Effector memory CD4-positive, alpha-beta T cell (primary cell): ENCODE data around the gene OSBPL1A.

Experiments used
- DNase-seq, 3 donors: peaks; one replicate each; pipeline ENCODE4 v3.0.0-alpha.2; 2020
- H3K27ac ChIP-seq: 2 replicates; pipeline ENCODE4 v1.7.0; 2013; ENCODE audit warnings: mild to moderate bottlenecking, low read length, moderate library complexity; ENCODE audit not compliant: insufficient read depth, poor library complexity, severe bottlenecking
- H3K27me3 ChIP-seq: replicated peaks from 2 replicates; pipeline ENCODE4 v1.7.0; 2013; ENCODE audit warnings: mild to moderate bottlenecking, low read length; ENCODE audit not compliant: insufficient read depth, control insufficient read depth, poor library complexity, severe bottlenecking
- H3K36me3 ChIP-seq: 2 replicates; pipeline ENCODE4 v1.7.0; 2013; ENCODE audit warnings: mild to moderate bottlenecking, low read length, moderate library complexity; ENCODE audit not compliant: control insufficient read depth, insufficient read depth
- H3K4me1 ChIP-seq: 2 replicates; pipeline ENCODE4 v1.7.0; 2013; ENCODE audit warnings: low read length, mild to moderate bottlenecking; ENCODE audit not compliant: control insufficient read depth, insufficient read depth, poor library complexity, severe bottlenecking
- H3K4me3 ChIP-seq: 2 replicates; pipeline ENCODE4 v1.7.0; 2013; ENCODE audit warnings: low read length, low read depth, mild to moderate bottlenecking; ENCODE audit not compliant: insufficient read depth, poor library complexity, severe bottlenecking
- H3K9me3 ChIP-seq: 2 replicates; pipeline ENCODE4 v1.7.0; 2013; ENCODE audit warnings: mild to moderate bottlenecking, low read length, moderate library complexity; ENCODE audit not compliant: control insufficient read depth

The OSBPL1A gene

DNA sequence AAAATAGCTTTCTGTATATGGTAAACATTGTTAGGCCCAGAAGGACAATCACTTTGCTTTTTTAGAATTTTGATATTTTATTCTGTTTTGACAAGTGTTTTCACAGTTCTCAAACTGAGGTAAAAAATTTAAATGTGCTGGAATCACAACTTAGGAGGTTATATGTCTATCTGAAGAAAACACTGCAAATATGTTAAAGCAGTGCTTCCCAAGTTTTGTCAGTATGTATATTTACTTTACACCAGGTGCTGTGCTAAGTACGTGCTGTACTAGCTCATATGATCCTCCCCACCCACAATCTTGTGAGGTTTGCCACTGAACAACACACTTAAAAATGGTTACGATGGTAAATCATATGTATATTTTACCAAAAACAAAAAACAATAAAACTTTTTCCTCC is 134.6 kb downstream of the OSBPL1A start:
- no peaks in the 10 kb centered on the region for H3K4me1 ChIP-seq
- no peak overlapping the region for H3K27ac ChIP-seq
- no peaks in the 10 kb centered on the region for H3K9me3 ChIP-seq
- no peaks in the 10 kb centered on the region for H3K27me3 ChIP-seq
- no peak for DNase-seq
- no peaks in the 10 kb centered on the region for H3K36me3 ChIP-seq
- H3K4me3 ChIP-seq = no peak overlapping the region

DNA sequence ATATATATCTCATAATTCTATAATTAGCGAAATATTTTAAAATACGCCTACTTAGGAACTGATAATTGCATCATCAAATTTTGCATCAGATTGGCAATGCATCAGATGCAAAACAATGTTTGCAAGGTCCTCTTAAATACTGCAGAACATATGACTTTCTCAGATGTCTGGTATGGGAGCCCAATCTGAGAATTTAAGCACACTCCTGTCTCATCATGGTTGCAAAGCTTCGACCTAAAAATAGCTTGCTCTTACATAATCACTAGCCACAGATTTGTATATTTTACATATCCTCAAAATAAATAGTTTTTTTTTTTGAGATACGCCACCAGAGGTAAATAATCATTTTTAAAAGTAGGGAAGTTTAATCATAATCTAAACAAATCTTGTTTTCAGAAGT is 135.5 kb downstream of the OSBPL1A start:
- Histone ChIP-seq H3K27me3 (no peaks in the 10 kb centered on the region), H3K27ac (no peak overlapping the region), H3K4me1 (no peaks in the 10 kb centered on the region), H3K36me3 (no peaks in the 10 kb centered on the region), H3K4me3 (no peak overlapping the region), H3K9me3 (no peaks in the 10 kb centered on the region)
- DNase-seq = no peak

DNA sequence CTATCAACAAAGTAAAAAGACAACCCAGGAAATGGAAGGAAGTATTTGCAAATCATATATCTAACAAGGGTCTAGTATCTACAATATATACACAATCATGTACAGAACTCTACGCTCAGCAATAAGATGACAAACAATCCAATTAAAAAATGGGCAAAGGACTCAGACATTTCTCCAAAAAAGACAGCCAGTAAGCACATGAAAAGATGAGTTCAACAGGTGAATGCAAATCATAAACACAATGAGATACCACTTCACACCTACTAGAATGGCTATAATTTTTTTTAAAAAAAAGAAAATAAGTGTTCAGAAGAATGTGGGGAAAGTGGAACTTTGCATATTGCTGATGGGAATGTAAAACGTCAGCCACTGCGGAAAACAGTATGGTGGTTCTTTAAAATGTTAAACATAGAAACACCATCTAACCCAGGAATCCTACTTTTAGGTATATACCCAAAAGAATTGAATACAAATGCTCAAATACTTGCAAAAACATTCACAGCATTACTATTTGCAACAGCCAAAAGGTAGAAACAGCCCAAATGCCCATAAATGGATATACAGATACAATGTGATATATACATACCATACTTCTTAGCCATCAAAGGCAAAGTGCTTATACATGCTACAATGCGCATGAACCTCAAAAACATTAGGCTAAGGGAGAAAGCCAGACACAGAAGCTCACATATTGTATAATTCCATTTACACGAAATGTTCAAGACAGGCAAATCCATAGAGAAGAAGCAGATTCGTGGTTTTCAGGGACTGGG is 137.6 kb downstream of the OSBPL1A start:
- Histone ChIP-seq H3K27me3 (no peaks in the 10 kb centered on the region), H3K9me3 (no peaks in the 10 kb centered on the region), H3K4me3 (no peak overlapping the region), H3K4me1 (no peaks in the 10 kb centered on the region), H3K27ac (no peak overlapping the region), H3K36me3 (no peaks in the 10 kb centered on the region)
- no peak for DNase-seq

- H3K36me3 ChIP-seq = no peaks in the 10 kb centered on the region
- H3K4me1 ChIP-seq = no peaks in the 10 kb centered on the region
- H3K9me3 ChIP-seq = no peaks in the 10 kb centered on the region
- no peak overlapping the region for H3K4me3 ChIP-seq
- H3K27ac ChIP-seq = no peak overlapping the region
- no peak for DNase-seq
- no peaks in the 10 kb centered on the region for H3K27me3 ChIP-seq
Observed at GRCh38 chr18:24254071-24254470, 143.6 kb downstream of the OSBPL1A start.

DNA sequence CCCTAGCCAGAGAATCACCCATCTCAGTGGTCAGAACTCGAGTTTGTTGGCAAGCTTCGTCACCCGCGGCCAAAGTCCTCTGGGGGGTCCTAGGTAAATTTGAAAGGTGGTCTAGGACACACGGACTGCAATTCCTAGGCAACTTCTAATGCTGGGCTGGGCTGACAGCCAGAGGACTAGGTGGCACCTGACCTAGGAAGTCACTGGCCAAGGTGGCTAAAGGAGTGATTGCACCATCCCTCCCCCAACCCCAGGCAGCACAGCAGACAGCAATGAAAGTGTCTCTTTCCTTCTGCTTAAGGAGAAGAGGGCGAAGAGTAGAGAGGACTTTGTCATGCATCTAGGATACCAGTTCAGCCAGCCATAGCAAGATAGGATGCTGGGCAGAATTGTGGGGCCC is 147.9 kb downstream of the OSBPL1A start:
- no peak overlapping the region for H3K27ac ChIP-seq
- H3K27me3 ChIP-seq = no peaks in the 10 kb centered on the region
- H3K4me1 ChIP-seq = no peaks in the 10 kb centered on the region
- DNase-seq = no peak
- H3K36me3 ChIP-seq = no peaks in the 10 kb centered on the region
- H3K4me3 ChIP-seq = no peak overlapping the region
- no peaks in the 10 kb centered on the region for H3K9me3 ChIP-seq

DNA sequence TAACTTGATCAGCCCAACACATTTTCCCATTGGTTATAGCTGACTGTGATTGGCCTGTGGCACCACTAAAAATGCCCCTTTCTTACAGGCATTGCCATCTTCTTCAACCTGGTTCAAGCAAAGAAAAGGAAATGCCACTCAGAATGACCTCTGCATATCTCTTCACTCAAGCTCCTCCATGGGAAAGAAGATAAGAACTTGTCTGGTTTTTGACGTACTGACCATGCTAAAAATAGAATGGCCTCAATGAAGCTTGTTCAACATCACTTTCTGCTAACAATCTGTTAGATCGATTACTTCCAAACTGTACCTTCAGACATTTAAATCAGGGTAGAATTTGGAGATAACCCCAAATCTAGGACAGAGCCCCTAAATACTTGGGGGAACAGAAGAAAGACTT is 149.3 kb downstream of the OSBPL1A start:
- H3K9me3 ChIP-seq = no peaks in the 10 kb centered on the region
- no peak overlapping the region for H3K4me3 ChIP-seq
- no peaks in the 10 kb centered on the region for H3K36me3 ChIP-seq

DNA sequence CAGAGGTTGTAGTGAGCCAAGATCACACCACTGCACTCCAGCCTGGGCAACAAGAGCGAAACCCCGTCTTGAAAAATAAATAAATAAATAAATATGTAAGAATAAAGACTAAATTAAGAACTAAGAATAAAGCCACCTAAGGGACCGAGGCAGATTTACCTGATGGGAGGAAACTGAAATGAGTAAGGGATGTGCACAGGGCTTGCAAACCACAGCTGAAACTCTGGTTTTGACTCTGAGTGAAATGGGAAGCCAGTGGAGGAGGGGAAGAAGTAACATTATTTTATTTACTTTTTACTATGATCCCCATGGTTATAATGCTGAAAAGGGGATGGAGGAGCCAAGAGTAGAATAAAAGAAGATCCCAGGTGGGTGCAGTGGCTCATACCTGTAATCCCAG is 151.5 kb downstream of the OSBPL1A start:
- no peaks in the 10 kb centered on the region for H3K36me3 ChIP-seq
- no peaks in the 10 kb centered on the region for H3K4me1 ChIP-seq
- H3K4me3 ChIP-seq = no peak overlapping the region
- H3K27me3 ChIP-seq = no peaks in the 10 kb centered on the region
- no peaks in the 10 kb centered on the region for H3K9me3 ChIP-seq
- H3K27ac ChIP-seq = no peak overlapping the region
- DNase-seq = no peak

More for the DNA sequence above, 149.3 kb downstream of the OSBPL1A start:
- Histone ChIP-seq H3K4me1 (no peaks in the 10 kb centered on the region), H3K27ac (no peak overlapping the region), H3K27me3 (no peaks in the 10 kb centered on the region)
- DNase-seq = no peak

DNA sequence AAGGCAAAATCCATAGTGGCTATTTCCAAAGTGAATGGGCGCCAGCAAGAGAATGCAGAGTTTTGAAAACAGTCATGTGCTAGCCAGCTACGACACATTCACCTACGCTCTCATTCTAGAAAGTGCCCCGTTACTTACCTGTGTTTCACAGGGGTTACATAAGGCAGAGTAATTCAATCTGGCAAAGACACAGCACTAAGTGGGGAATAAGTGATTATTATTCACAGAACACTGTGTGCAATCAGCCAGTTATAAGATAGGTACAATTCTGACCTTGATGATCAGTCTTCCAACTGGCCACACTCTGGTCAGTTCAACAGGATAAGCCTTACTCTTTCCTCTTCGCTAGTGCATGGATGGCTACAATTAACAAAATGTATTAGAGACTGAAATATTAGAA is 152.9 kb downstream of the OSBPL1A start:
- Histone ChIP-seq H3K4me1 (no peaks in the 10 kb centered on the region), H3K4me3 (no peak overlapping the region), H3K9me3 (no peaks in the 10 kb centered on the region), H3K27me3 (no peaks in the 10 kb centered on the region), H3K27ac (no peak overlapping the region), H3K36me3 (no peaks in the 10 kb centered on the region)
- no peak for DNase-seq

GRCh38 chr18:24243677-24244076 is 153.9 kb downstream of the OSBPL1A start:
- no peak for DNase-seq
- Histone ChIP-seq H3K36me3 (no peaks in the 10 kb centered on the region), H3K4me1 (no peaks in the 10 kb centered on the region)

DNA sequence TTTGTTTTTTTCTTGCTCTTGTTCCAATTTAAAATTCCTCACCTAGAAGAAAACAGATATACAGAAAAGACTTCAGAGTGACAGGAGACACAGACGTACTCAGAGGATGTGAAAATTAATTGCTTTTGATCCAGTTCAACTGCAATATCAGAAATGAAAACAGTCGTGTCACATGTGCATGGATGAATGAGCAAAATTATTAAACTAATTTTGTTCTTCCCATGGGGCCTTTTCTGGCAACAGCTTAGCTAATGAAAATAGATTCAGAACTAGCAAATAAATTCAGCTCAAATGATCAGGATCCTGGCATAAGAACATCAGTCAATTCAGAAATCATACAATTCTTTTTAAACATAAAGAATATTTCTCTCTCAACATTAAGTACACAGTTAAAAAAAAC is 158.3 kb downstream of the OSBPL1A start:
- Histone ChIP-seq H3K27me3 (no peaks in the 10 kb centered on the region), H3K27ac (no peak overlapping the region), H3K4me1 (no peaks in the 10 kb centered on the region), H3K4me3 (no peak overlapping the region), H3K36me3 (no peaks in the 10 kb centered on the region), H3K9me3 (no peaks in the 10 kb centered on the region)
- no peak for DNase-seq

More at GRCh38 chr18:24243677-24244076, 153.9 kb downstream of the OSBPL1A start:
- no peaks in the 10 kb centered on the region for H3K9me3 ChIP-seq
- H3K27ac ChIP-seq = no peak overlapping the region
- no peaks in the 10 kb centered on the region for H3K27me3 ChIP-seq
- no peak overlapping the region for H3K4me3 ChIP-seq
